Measurements from ENCODE around the gene SLC2A13. TPM values are rescaled to one million over a fixed set of nuclear protein-coding genes. Genes with fewer than 3 reads are reported as not detected.

SLC2A13 gene
- total RNA-seq: 10 to 100 TPM in 3 of 4 donors, 1 to 10 TPM in 1; 9.1 to 63.4 (median 33.1) TPM

GRCh38 chr12:40105515-40106201 lies at the start of gene SLC2A13:
Gene SLC2A13, minus strand, starts transcription at chr12:40106081. Its CDS starts 273 bp downstream, at chr12:40105808.
- peak within 1 kb of the TSS; percentile 87 to 100 (median 93) for H3K4me3 ChIP-seq
- H3K27ac ChIP-seq: peak within 1 kb of the TSS; percentile 86 to 92 (median 88)
- peak; percentile 78 to 90 (median 90) for DNase-seq
- no peaks in the 10 kb centered on the region for H3K9me3 ChIP-seq
- no peaks in the 10 kb centered on the region for H3K27me3 ChIP-seq
- H3K36me3 ChIP-seq: no peaks in the 10 kb centered on the region
- peak; percentile 77 to 84 for TF ChIP-seq POLR2A (IDR thresholded peaks at IDR 0.05)
- TF ChIP-seq, protein P1, sequence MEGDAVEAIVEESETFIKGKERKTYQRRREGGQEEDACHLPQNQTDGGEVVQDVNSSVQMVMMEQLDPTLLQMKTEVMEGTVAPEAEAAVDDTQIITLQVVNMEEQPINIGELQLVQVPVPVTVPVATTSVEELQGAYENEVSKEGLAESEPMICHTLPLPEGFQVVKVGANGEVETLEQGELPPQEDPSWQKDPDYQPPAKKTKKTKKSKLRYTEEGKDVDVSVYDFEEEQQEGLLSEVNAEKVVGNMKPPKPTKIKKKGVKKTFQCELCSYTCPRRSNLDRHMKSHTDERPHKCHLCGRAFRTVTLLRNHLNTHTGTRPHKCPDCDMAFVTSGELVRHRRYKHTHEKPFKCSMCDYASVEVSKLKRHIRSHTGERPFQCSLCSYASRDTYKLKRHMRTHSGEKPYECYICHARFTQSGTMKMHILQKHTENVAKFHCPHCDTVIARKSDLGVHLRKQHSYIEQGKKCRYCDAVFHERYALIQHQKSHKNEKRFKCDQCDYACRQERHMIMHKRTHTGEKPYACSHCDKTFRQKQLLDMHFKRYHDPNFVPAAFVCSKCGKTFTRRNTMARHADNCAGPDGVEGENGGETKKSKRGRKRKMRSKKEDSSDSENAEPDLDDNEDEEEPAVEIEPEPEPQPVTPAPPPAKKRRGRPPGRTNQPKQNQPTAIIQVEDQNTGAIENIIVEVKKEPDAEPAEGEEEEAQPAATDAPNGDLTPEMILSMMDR (IDR thresholded peaks at IDR 0.05): peak in 1 of 6 experiments; percentile 5
- H3K4me1 ChIP-seq: peaks cover 3 to 21% (median 7%) of the 10 kb centered on the region in 4 donors

DNA sequence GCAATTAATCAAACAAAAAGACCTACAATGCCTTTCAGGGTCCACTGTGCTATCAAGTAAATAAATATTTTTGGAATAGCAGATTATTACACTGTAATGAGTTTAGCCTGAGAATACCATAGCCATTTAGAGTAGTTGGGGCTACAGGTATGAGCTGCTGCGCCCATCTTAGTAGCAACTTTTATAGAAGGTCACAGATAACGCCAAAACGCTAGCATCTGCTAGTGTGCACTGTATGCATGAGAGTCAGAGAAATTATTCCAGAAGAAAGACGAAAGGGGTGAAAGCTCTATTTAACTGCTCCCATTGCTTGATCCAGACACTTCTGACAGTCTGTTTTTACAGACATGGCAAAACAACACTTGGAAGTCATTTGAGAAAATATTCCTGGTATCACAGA lies 48.5 kb upstream of the SLC2A13 start:
- TF ChIP-seq POLR2A (IDR thresholded peaks at IDR 0.05): no peak
- Histone ChIP-seq H3K27me3 (no peaks in the 10 kb centered on the region), H3K4me3 (no peak overlapping the region), H3K27ac (no peak overlapping the region), H3K36me3 (no peaks in the 10 kb centered on the region), H3K9me3 (no peaks in the 10 kb centered on the region), H3K4me1 (no peaks in the 10 kb centered on the region)
- DNase-seq: no peak

GRCh38 chr12:40153432-40153831 lies 47.6 kb upstream of the SLC2A13 start:
- DNase-seq: no peak
- TF ChIP-seq POLR2A (IDR thresholded peaks at IDR 0.05): no peak
- TF ChIP-seq, protein P1 (IDR thresholded peaks at IDR 0.05): no peak
- Histone ChIP-seq H3K27me3 (no peaks in the 10 kb centered on the region), H3K4me1 (no peaks in the 10 kb centered on the region), H3K9me3 (no peaks in the 10 kb centered on the region), H3K4me3 (no peak overlapping the region), H3K36me3 (no peaks in the 10 kb centered on the region), H3K27ac (no peak overlapping the region)

DNA sequence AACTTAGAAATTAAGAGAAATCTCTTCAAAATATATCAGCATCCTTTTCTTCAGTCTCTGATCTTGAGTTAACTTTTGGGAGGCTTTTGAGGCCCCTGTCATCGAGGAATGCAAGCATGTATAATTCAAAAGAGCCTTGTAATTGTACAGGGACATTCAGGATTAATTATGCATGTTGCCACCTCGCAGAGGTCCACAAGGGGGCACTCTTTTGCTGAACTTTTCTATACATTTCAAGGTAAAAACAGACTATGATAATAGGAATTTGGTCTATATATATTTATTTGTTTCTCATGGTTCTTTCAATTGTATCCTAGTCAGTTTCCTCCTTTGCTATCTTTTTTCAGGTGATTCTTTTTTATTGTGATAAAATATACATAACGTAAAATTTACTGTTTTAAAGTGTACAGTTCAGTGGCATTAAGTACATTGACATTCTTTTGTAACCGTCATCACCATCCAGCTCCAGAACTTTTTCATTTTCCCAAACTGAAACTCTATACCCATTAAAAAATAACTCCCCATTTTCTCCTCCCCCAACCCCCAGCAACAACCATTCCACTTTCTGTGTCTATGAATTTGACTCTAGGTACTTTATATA lies 47.0 kb upstream of the SLC2A13 start:
- Histone ChIP-seq H3K36me3 (no peaks in the 10 kb centered on the region), H3K4me1 (no peaks in the 10 kb centered on the region), H3K27ac (no peak overlapping the region)

DNA sequence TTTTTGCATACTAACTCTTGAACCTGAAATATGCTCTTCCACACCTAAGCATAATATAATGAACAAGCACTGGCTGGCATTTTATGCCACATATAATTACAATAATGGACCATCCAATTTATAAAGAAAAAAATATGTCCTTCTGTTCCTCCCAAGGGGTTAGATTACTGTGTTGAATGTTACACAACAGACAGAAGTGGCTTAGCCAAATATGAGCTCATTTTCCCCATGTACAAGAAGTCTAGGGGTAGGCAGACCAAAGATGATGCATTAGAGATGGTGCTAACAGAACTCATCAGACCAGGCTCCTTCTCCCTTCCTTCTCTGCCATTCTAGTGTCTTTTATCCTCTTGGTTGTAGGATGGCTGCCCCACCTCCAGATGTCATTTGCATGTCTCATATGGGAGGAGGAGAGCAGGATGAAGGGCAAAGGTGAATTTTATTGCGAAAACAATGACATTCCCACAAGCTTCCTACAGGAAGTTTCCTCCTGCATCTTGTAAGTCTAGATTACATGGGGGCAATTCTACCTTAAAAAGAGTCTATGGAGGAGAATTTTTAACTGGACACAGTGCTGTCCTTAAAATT lies 43.9 kb upstream of the SLC2A13 start:
- Histone ChIP-seq H3K36me3 (no peaks in the 10 kb centered on the region), H3K4me1 (no peaks in the 10 kb centered on the region), H3K27me3 (no peaks in the 10 kb centered on the region), H3K4me3 (no peak overlapping the region), H3K9me3 (no peaks in the 10 kb centered on the region), H3K27ac (no peak overlapping the region)
- DNase-seq: no peak
- TF ChIP-seq, protein P1 (IDR thresholded peaks at IDR 0.05): no peak
- TF ChIP-seq POLR2A (IDR thresholded peaks at IDR 0.05): no peak

More for the DNA sequence above, 47.0 kb upstream of the SLC2A13 start:
- DNase-seq: peak in 2 of 3 donors; percentile 62 to 86
- TF ChIP-seq, protein P1 (IDR thresholded peaks at IDR 0.05): peak; percentile 62 to 92 (median 70)
- no peak for TF ChIP-seq POLR2A (IDR thresholded peaks at IDR 0.05)
- no peaks in the 10 kb centered on the region for H3K9me3 ChIP-seq
- no peaks in the 10 kb centered on the region for H3K27me3 ChIP-seq
- H3K4me3 ChIP-seq: no peak overlapping the region
